Right lobe of liver (tissue), 4 donors: ENCODE results near the gene WNK2.

Experiments
- POLR2A ChIP-seq: fragments of 450-650 bp; IDR thresholded peaks from one replicate; pipeline ENCODE4 v1.6.1; 2017; ENCODE audit warnings: antibody characterized with exemption, mild to moderate bottlenecking
- TF ChIP-seq, protein P1 (sequence below), 4 donors: fragments of 200-600 bp in 3 of 4; fragments of 450-650 bp in 1 of 4; IDR thresholded peaks; one replicate each; pipeline versions ENCODE4 v1.5.1 to v1.8.0; 2016 to 2022; ENCODE audit warnings: antibody characterized with exemption in 4 of 4, mild to moderate bottlenecking in 2 of 4
- donor health status: DM: no; HTN: no; CAD: no.
- donor health status: DM: no; HTN: no; CAD: no.
- donor health status: DM: no; HTN: yes; CAD: no.

DNA sequence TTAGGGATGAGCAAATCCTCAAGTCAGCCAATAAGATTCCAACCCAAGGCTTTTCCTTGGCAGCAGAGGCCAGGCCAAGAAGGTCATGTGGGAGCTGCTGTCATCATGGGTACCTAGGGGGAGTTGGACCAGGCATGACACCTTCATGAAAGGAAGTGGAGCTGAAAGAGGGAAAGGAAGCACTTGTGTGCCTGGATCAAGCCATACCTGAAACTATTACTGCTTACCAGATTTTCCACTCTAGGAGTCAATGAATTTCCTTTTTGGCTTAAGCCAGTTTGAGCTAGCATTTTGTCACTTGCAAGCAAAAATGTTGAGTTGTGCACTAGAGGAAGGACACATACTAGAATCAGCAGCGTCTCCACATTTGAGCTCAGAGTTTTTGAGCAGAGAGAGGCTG is 14.5 kb upstream of the WNK2 start:
- TF ChIP-seq, protein P1, sequence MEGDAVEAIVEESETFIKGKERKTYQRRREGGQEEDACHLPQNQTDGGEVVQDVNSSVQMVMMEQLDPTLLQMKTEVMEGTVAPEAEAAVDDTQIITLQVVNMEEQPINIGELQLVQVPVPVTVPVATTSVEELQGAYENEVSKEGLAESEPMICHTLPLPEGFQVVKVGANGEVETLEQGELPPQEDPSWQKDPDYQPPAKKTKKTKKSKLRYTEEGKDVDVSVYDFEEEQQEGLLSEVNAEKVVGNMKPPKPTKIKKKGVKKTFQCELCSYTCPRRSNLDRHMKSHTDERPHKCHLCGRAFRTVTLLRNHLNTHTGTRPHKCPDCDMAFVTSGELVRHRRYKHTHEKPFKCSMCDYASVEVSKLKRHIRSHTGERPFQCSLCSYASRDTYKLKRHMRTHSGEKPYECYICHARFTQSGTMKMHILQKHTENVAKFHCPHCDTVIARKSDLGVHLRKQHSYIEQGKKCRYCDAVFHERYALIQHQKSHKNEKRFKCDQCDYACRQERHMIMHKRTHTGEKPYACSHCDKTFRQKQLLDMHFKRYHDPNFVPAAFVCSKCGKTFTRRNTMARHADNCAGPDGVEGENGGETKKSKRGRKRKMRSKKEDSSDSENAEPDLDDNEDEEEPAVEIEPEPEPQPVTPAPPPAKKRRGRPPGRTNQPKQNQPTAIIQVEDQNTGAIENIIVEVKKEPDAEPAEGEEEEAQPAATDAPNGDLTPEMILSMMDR (IDR thresholded peaks at IDR 0.05): no peak
- no peak for TF ChIP-seq POLR2A
